HEK293 (cell line): Measurements from ENCODE around the gene NXT1.

Experiments
- CTCF ChIA-PET: fragments of 350-600 bp; formaldehyde crosslinking; extraction: SDS; loops from one replicate; lab custom pipeline; 2021; ENCODE audit warnings: antibody characterized with exemption; lab: Yijun Ruan, JAX
- POLR2A ChIA-PET: fragments of 300-600 bp; formaldehyde crosslinking; extraction: SDS; loops from one replicate; lab custom pipeline; 2020; ENCODE audit warnings: antibody characterized with exemption, inconsistent platforms; lab: Yijun Ruan, JAX
- H3K27ac ChIP-seq: fragments of 200-500 bp; sonication (Bioruptor generic); 2 replicates; pipeline ENCODE4 v1.5.1; 2014; ENCODE audit warnings: low read depth, low read length, control low read depth, inconsistent platforms; ENCODE audit errors: extremely low read depth
- H3K36me3 ChIP-seq, 2 experiments: fragments of 200-500 bp in 1 of 2; sonication (Bioruptor generic) in 1 of 2; 1 replicate in 1 of 2; 2 replicates in 1 of 2; pipeline ENCODE4 v1.5.1; 2014 to 2017; ENCODE audit warnings: inconsistent platforms in 2 of 2, low read length in 2 of 2; ENCODE audit not compliant: control insufficient read depth in 2 of 2, insufficient read depth in 1 of 2
- H3K4me1 ChIP-seq: fragments of 200-500 bp; sonication (Bioruptor generic); 2 replicates; pipeline ENCODE4 v1.5.1; 2014; ENCODE audit warnings: mild to moderate bottlenecking, low read length, inconsistent platforms; ENCODE audit not compliant: control insufficient read depth, insufficient read depth
- H3K4me3 ChIP-seq: 2 replicates; pipeline ENCODE4 v1.5.1; 2011; ENCODE audit warnings: low read depth, mild to moderate bottlenecking, control low read depth, low read length, moderate library complexity
- H3K9me3 ChIP-seq: fragments of 200-500 bp; sonication (Bioruptor generic); 2 replicates; pipeline ENCODE4 v1.5.1; 2014; ENCODE audit warnings: low read depth, low read length, inconsistent platforms; ENCODE audit not compliant: control insufficient read depth, insufficient read depth
- FEZF1 ChIP-seq: fragments of 450-650 bp; formaldehyde crosslinking; IDR thresholded peaks from 2 replicates; pipeline ENCODE4 v1.5.1; 2016; ENCODE audit warnings: missing biosample characterization, missing genetic modification characterization
- HOXD13 ChIP-seq: sonication (generic); formaldehyde crosslinking; IDR thresholded peaks from 2 replicates; pipeline ENCODE4 v1.8.0; 2022; ENCODE audit warnings: missing genetic modification reagents, borderline replicate concordance
- INSM2 ChIP-seq: fragments of 450-650 bp; formaldehyde crosslinking; IDR thresholded peaks from 2 replicates; pipeline ENCODE4 v1.5.1; 2016; ENCODE audit warnings: missing biosample characterization, missing genetic modification characterization
- OVOL3 ChIP-seq: fragments of 450-650 bp; formaldehyde crosslinking; IDR thresholded peaks from 2 replicates; pipeline ENCODE4 v1.5.1; 2016; ENCODE audit warnings: missing biosample characterization, missing genetic modification characterization
- ZBTB7A ChIP-seq: fragments of 450-650 bp; formaldehyde crosslinking; IDR thresholded peaks from 2 replicates; pipeline ENCODE4 v1.5.1; 2016; ENCODE audit warnings: low read depth, missing biosample characterization, missing genetic modification characterization
- ZBTB8A ChIP-seq: fragments of 450-650 bp; formaldehyde crosslinking; IDR thresholded peaks from 2 replicates; pipeline ENCODE4 v1.5.1; 2016; ENCODE audit warnings: missing biosample characterization, missing genetic modification characterization
- ZNF157 ChIP-seq: fragments of 450-650 bp; formaldehyde crosslinking; IDR thresholded peaks from 2 replicates; pipeline ENCODE4 v1.5.1; 2016; ENCODE audit warnings: missing biosample characterization, missing genetic modification characterization
- ZNF174 ChIP-seq: fragments of 450-650 bp; formaldehyde crosslinking; IDR thresholded peaks from 2 replicates; pipeline ENCODE4 v1.5.0; 2017; ENCODE audit warnings: missing biosample characterization, mild to moderate bottlenecking, missing genetic modification characterization
- ZNF223 ChIP-seq: fragments of 450-650 bp; formaldehyde crosslinking; IDR thresholded peaks from 2 replicates; pipeline ENCODE4 v1.5.1; 2016; ENCODE audit warnings: missing biosample characterization, missing genetic modification characterization
- ZNF239 ChIP-seq: fragments of 450-650 bp; formaldehyde crosslinking; IDR thresholded peaks from 2 replicates; pipeline ENCODE4 v1.5.1; 2016; ENCODE audit warnings: missing biosample characterization, missing genetic modification characterization
- ZNF324 ChIP-seq: fragments of 450-650 bp; formaldehyde crosslinking; IDR thresholded peaks from 2 replicates; pipeline ENCODE4 v1.5.1; 2016; ENCODE audit warnings: missing biosample characterization, missing genetic modification characterization
- ZNF362 ChIP-seq: fragments of 450-650 bp; formaldehyde crosslinking; IDR thresholded peaks from 2 replicates; pipeline ENCODE4 v1.5.1; 2016; ENCODE audit warnings: missing biosample characterization, missing genetic modification characterization
- ZNF518A ChIP-seq: fragments of 450-650 bp; formaldehyde crosslinking; conservative IDR thresholded peaks from 2 replicates; pipeline ENCODE4 v1.5.1; 2016; ENCODE audit warnings: low read depth, missing biosample characterization, missing genetic modification characterization
- ZNF660 ChIP-seq: fragments of 450-650 bp; IDR thresholded peaks from 2 replicates; pipeline ENCODE4 v1.5.1; 2018; ENCODE audit warnings: missing biosample characterization, mild to moderate bottlenecking, missing genetic modification characterization
- ZNF692 ChIP-seq: fragments of 450-650 bp; formaldehyde crosslinking; IDR thresholded peaks from 2 replicates; pipeline ENCODE4 v1.5.1; 2016; ENCODE audit warnings: missing biosample characterization, missing genetic modification characterization
- ZNF707 ChIP-seq: fragments of 450-650 bp; formaldehyde crosslinking; IDR thresholded peaks from 2 replicates; pipeline ENCODE4 v1.5.1; 2016; ENCODE audit warnings: missing biosample characterization, missing genetic modification characterization
- ZNF792 ChIP-seq: fragments of 450-650 bp; formaldehyde crosslinking; IDR thresholded peaks from 2 replicates; pipeline ENCODE4 v1.5.1; 2016; ENCODE audit warnings: missing biosample characterization, missing genetic modification characterization
- ZXDB ChIP-seq: fragments of 450-650 bp; formaldehyde crosslinking; IDR thresholded peaks from 2 replicates; pipeline ENCODE4 v1.5.1; 2016; ENCODE audit warnings: missing biosample characterization, missing genetic modification characterization

Gene NXT1

GRCh38 chr20:23327617-23328333, 22.8 kb upstream of the NXT1 start:
- TF ChIP-seq ZNF518A (tag by site-specific recombination) (no peak), ZNF660 (tag by site-specific recombination) (no peak), OVOL3 (tag by site-specific recombination) (no peak), ZNF792 (tag by site-specific recombination) (no peak)
- Histone ChIP-seq H3K4me1 (no peaks in the 10 kb centered on the region), H3K27ac (no peak overlapping the region), H3K4me3 (no peak overlapping the region), H3K36me3 (no peaks in the 10 kb centered on the region), H3K9me3 (no peaks in the 10 kb centered on the region)
- ChIA-PET CTCF (no interaction called here), POLR2A (no interaction called here)

- Histone ChIP-seq H3K36me3 (no peaks in the 10 kb centered on the region), H3K4me3 (no peak overlapping the region), H3K27ac (no peak overlapping the region), H3K4me1 (no peaks in the 10 kb centered on the region), H3K9me3 (no peaks in the 10 kb centered on the region)
- TF ChIP-seq FEZF1 (tag by site-specific recombination) = 0 out of 2 replicates have a peak, but pooled peaks have one; percentile 38
- TF ChIP-seq HOXD13 (CRISPR knock-in tag) = no peak
- POLR2A ChIA-PET = interaction anchor here (0.5 kb wide), 1 partner anchor 922 kb away, joined by 3 read pairs; no protein-coding TSS in a partner anchor
- CTCF ChIA-PET = interaction anchor here (0.5 to 3.5 kb wide), 7 partner anchors 9 to 1628 kb away, joined by 3 to 17 read pairs (median 3); no protein-coding TSS in a partner anchor
These were observed 18.9 kb upstream of the NXT1 start for GRCh38 chr20:23331450-23332350.

- POLR2A ChIA-PET = no interaction called here
- no peak overlapping the region for H3K27ac ChIP-seq
- CTCF ChIA-PET = interaction anchor here (0.7 to 3.5 kb wide), 7 partner anchors 8 to 640 kb away, joined by 3 to 17 read pairs (median 4); no protein-coding TSS in a partner anchor
These were observed 18.1 kb upstream of the NXT1 start for GRCh38 chr20:23332467-23332866.

More at GRCh38 chr20:23332467-23332866, 18.1 kb upstream of the NXT1 start:
- H3K36me3 ChIP-seq = no peaks in the 10 kb centered on the region
- no peaks in the 10 kb centered on the region for H3K4me1 ChIP-seq
- H3K9me3 ChIP-seq = no peaks in the 10 kb centered on the region
- no peak for TF ChIP-seq ZBTB8A (tag by site-specific recombination)
- no peak for TF ChIP-seq ZNF174 (tag by site-specific recombination)
- TF ChIP-seq INSM2 (tag by site-specific recombination) = no peak
- TF ChIP-seq ZNF324 (tag by site-specific recombination) = no peak
- TF ChIP-seq ZNF239 (tag by site-specific recombination) = no peak
- TF ChIP-seq ZNF707 = no peak
- no peak for TF ChIP-seq ZNF692 (tag by site-specific recombination)
- TF ChIP-seq ZNF223 (tag by site-specific recombination) = no peak
- TF ChIP-seq ZBTB7A = no peak
- TF ChIP-seq ZNF157 = no peak
- no peak for TF ChIP-seq ZNF362 (tag by site-specific recombination)
- TF ChIP-seq ZXDB (tag by site-specific recombination) = no peak
- no peak overlapping the region for H3K4me3 ChIP-seq
